Suppressor macrophage treated with lipopolysaccharide for 4 hours (primary cell): ENCODE results near the gene PLEKHG3.

Experiments used
- DNase-seq: peaks from one replicate; pipeline ENCODE4 v3.0.0-alpha.2; 2020

PLEKHG3 gene

DNA sequence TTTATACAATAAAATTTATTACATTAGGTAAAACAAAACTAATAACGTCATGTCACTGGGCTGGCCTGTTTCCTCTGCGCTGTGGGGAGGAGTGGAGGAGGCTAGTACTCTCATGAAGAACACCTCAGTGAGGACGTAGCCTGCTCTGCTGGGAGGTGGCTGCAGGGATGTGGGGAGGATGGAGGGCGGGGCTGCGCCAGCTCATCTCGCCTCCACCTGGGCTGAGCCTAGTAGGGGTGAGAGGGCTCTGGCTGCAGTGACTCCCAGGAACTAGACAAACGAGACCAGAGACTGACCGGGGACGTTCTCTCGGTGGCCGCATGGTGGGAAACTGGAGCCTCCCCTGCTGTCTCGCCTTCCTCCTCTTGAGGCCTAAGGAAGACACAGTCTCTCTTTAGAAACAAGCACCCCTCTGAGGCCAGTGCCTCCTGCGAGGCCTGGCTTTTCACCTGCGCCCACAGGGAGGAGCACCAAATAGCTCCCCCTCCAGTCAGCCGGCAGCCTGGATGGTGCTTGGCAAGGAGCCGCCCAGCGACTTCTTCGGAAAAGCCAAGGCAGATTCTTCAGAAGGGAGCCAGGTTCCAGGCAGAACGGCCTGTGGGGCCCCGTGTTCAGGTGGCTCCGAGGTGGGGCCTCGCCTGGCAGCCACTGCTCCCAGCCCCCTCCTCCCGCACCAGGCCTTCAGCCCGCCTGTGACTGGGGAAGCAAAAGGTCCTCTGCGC is 62.4 kb downstream of the PLEKHG3 start:
- DNase-seq, result no peak

DNA sequence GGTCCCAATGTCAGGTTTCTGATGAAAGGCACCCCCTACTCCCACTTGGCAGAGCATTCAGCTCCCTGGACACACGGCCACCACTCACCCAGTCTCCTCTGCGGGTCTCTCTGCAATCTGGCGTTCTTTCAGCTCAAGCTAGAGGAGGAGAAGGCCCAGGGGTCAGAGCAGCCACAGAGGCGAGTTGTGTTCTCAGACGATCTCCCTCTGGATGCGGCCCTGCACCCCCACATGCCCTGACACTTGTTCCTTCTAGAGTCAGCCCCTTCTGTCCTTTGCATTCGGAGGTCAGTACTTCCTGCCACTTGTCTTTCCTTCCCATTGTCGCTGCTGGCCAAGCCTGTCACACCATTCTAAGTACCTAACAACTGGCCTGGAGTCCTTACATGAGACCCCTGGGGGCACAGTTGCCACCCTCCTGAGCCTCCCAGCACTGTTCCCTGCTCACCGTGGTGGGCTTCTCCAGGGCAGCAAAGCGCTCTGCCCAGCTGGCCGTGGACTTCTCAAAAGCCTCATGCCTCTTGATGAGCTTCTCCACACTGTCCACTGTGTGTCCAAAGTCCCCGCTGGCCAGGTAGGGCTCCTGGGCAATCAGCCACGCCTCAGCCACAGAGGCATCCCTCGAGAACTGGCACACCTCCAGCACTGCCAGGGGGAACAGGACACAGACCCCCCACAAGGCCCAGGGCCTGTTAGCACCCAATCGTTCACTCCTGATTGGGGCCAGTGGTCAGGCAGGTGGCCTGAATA is 63.2 kb downstream of the PLEKHG3 start:
- DNase-seq, result no peak

DNA sequence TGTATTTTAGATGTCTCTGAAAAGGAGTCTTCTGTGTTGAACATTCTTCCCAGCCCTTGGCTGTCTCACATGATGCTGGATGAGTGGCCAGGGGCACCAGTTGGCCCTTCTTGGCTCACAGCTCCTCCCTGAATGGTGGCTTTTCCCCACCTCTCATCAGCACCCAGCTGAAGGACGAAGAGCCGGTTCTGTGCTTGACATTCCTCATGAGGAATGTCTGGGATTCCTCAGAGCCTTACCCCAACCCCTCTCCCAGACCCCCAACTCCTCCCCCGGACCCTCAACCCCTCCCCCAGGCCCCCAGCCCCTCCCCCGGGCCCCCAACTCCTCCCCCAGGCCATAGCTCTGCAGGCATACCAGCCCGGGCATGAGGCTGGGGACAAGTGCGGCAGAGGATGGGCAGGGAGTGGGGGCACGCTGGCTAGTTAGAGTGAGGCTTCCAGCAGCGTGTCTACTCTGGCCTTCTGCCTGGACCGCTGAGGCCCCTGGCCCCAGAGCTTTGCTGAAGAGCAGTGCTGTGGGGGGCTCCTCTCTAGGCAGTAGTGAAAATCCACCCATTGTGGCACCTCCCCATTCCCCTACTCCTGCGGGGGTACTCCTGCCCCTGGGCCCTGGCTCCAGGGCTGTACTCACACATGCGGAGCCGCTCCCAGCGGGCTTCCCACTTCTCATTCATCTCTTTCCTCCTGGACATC is 64.3 kb downstream of the PLEKHG3 start:
- DNase-seq, result no peak

DNA sequence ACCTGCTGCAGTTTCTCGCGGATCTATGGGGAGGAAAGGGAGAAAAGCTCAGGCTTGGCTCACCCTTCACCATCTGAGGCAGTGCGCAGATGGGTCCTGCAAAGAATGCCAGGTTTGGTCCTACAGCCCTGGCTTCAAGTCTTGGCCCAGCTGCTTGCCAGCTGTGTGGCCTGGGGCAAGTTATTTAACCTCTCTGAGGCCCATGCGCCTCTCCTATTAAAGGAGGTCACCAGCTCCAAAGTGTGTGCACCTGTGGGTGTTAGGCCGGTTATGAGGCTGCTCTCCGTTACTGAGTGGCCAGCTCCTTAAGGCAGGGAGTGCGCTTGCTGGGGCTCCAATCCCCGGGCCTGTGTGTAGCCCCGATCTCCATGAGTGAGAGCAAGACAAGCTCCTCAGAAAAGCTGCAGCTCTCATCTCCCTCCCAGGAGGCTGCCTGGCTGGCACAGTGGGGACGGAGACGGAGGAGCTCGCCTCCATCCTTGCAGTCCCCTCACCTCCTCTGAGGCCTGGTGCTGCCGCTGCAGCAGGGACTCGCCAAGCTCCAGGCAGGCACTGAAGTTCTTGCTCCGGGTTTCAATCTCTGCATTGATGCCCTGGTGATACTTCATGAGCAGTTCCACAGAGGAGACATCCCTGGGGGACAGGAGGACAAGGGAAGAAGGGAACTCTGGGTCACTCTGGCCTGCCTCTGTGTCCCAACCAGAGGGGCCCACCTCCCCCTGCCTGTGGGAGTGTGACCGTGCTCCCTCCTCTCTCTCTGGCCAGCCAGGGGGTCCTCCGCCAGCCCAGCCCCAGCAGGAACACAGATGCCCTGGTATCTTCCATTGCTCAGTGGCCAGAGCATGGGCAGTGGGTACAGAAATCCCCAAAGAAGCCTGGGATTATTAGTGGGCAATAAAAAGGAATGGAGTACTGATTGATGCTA is 65.1 kb downstream of the PLEKHG3 start:
- DNase-seq, result no peak

DNA sequence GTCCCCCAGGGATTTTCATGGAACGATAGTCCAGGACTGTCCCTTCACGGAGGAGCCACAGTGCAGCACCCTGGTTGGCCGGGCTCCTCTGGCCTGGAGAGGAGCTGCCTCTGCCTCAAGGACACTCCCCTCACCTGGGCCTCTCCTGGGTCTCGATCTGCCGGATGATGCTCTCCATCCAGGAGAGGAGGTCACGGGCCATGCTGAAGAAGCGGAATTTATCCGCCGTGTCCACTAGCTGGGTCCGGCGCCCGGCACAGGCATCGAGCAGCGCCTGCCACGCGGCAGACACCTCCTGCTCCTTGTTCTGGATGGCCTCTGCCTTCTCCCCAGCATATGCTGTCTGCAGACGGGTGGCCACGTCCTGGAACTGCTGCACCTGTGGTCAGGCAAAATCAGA is 66.5 kb downstream of the PLEKHG3 start:
- DNase-seq, result no peak

DNA sequence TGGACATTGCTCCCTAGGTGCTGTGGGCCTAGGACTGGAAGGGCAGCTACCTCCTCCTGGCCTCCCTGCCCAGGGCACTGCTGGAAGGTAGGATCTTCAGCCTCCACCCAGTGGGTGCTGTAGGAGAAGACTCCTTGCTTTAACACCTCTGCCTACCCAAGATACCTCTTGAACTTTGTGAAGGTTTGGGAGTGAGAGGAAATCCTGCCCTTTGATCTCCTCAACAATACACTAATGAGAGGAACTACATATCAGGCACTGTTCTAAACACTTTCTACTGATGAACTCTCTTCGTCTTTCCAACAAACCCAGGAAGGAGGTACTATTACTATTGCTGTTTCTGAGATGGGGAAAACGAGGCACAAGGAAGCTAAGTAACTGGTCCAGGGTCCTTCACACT is 66.9 kb downstream of the PLEKHG3 start:
- no peak for DNase-seq

DNA sequence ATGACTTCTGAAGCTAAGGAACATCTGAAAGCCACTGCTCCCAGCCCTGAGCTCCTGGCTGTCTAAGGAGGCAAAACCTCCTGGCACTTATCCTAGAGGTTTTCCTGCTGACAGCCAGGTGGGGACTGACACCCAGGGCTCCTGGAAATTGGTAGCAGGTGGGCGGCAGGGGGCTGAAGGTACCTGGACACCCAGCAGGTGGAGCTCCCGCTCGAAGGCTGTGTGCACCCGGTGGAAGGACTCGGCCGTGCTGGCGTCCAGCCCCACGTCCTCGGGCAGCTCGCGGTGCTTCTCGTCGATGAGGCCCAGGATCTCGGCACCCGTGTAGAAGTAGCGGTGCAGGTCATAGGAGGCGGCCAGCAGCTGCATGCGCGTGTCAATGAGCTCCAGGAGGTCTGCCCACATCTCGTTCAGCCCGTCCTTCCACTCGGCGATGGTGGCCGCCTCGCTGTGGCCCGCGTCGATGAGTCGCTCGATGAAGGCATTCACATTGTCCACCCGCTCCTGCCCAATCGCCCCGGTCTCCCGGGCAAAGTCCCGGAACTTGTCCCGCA is 68.2 kb downstream of the PLEKHG3 start:
- no peak for DNase-seq

DNA sequence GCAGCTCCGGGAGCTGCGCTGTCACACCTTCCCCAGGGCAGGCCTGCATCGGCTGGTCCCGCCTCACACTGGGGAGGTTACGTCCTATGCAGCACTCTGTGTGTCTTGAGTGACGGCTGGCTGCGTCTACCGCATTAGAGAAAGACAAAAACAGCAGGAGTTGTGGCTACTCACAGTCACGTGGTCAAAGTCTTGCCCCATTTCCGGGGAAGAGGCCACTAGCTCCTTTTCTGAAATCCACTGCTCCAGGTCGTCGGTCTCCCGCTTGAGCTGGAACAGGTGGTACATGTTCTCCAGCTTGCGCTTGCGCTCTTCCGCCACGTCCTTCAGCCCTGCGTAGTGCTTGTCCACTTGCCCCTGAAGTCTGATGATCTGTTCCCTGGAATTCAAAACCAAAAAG is 68.8 kb downstream of the PLEKHG3 start:
- DNase-seq, result no peak

DNA sequence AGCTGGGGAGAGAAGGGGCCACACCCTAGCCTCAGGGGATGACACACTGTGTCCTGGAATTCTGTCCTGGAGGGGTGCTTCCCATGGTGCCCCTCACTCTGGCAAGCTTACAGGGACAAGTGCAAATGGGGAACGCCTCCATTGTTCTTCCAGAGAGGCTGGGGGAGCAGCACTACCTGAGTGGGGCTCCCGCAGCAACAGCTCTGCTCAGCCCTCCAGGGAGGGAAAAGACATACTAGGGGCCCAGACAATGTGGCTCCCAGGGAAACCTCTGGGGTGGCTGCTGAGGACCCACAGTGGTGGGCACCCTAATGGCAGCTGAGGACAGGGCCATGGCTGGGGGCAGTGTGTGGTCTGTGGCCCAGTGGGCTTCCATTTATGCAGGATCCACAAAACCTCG is 69.4 kb downstream of the PLEKHG3 start:
- DNase-seq, result no peak

DNA sequence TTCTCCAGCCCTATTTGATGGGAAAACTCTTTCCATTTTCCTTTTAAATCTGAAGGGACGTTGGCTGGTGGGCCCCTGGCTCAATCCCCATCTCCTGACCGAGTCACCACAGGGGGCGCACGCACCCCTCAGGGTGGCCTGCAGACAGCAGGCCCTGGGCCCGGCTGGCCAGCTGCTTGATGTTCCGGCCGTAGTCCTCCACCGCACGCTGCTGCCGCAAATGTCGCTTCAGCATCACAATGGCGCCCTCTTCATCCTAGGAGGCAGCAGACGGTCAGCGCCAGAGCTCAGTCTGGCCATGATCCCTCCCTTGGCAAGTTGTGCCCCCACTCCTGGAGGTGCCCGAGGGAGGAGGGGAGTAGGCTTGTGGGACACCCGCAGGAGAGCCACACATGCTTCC is 70.0 kb downstream of the PLEKHG3 start:
- no peak for DNase-seq

DNA sequence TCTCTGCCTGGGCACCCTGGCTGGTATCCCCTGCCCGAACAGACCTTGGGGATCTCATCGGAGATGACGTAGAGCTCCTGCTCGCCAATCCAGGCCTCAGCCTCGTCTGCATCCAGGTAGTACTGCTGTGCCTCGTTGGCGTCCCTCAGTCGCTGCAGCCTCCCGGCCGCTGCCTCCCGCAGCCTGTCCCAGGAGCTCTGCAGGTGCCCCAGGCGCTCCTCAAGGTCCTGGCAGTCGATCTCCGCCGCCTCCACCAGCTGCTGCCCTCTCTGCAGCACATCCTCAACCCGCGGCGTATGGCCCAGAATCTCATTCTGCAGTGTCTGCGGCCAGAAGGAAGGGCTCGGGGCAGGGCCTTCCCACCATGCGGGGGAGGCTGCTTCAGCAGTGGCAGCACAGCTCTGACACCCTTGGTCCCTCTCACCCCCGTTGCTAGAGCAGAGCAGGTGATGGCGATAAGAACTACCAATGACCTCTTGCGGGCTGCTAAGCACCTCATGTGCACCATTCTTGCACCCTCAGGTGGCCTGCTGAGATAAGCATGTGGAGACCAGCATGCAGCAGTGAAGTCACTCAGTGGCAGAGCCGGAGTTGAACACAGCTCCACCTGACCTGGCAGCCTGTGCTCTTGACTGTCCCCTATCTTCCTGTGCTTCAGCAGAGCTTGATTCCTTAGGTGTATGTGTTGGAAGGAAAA is 71.0 kb downstream of the PLEKHG3 start:
- no peak for DNase-seq

DNA sequence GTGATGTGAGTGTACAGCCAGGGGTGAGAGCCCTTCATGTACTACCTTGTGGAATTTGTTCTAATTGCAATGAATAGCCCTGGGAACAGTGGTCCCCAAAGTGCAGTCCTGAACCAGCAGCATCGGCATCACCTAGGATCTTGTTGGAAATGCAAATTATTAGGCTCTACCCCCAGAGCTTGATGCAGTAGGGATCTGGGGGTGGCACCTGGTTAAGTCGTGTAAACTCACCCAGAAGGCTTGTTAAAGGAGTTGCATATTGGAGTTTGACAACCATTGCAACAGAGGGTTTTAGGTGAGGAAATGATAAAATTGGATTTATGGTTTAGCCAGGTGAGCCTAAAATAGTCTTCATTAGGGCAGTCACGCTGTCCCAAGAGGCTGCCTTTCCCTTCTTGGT is 73.2 kb downstream of the PLEKHG3 start:
- no peak for DNase-seq

DNA sequence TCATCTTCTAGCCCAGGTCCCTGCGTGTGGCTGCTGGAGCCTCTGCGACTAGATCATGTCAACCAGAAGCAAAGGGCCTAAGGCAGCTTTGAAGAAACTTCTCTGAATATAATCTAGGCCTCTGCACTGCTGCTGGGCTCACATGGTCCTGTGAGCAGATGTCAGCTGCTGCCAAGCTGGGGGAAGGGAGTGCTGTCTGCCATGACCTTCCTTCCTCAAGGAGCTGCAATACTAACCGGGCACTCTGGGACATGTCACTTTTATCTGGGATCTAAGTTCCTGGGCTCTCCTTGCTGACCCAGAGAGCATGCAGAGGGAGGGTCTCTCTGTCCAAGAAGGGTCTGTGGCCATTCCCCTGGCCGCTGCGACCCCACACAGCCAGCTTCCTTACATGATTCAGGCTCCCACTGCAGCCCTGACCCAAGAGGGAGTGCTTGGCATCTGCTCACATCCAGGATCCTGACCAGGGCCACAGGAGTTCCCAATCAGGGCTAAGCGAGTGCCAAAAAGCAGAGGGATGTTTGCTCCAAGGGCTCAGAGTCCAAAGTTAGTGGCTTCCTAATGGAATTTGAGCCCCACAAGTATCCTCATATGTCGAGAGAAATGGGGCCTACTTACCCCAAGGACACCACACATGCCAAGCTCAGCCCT is 74.0 kb downstream of the PLEKHG3 start:
- DNase-seq, result no peak

DNA sequence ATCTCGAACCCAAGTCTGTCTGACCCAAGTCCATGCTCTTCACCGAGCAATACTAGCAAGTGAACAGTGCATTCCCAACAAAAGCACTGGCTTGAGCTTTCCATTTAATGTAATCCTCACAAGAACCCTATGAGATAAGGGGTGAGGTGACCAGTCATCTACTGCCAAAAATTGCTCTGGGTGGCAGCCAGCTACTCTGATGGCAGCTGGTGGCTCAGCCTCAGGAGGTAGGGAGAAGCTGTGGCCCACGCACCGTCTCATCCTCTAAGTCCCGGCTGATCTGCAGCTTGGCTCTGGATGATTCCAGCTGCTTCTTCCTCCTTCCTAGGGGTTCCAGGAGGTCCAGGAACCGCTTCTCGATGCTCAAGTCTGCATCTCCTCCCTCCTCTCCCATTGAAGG is 75.2 kb downstream of the PLEKHG3 start:
- DNase-seq, result no peak

DNA sequence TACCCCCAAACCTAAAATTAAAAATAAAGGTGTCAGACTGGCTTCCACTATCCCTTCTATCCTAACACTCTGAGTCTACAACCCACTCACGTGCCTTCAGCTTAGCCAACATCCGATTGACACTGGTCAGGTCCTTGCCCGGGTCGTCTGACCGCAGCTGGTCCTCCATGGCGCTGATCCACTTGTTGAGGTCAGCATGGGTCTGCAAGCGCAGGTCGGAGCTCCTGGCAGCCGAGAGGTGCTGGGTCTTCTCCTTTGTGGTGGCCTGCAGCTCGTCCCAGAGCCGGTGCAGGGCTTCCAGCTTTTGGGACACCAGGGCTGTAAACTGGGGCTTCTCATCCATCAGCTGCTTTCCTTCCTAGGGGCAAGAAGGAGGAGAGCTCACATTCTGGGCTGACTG is 78.0 kb downstream of the PLEKHG3 start:
- DNase-seq, result no peak

DNA sequence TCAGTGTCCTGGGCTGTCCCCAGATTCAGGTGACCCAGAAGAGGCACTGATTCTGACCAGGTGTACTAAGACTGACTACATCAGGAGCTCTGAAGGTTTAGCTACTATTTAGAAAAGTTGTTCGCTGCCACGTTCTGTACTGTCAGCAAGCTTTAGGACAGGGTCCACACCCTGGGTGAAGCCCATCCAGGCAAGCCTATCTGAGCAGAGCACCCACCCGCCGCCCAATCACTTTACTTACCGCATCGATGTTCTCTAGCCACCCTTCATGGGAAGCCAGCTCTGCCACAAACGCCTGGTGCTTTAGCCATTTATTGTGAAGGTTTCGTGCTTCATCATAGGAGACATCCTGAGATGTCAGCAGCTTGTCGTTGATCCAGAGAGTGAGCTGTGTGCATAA is 79.8 kb downstream of the PLEKHG3 start:
- DNase-seq, result no peak

DNA sequence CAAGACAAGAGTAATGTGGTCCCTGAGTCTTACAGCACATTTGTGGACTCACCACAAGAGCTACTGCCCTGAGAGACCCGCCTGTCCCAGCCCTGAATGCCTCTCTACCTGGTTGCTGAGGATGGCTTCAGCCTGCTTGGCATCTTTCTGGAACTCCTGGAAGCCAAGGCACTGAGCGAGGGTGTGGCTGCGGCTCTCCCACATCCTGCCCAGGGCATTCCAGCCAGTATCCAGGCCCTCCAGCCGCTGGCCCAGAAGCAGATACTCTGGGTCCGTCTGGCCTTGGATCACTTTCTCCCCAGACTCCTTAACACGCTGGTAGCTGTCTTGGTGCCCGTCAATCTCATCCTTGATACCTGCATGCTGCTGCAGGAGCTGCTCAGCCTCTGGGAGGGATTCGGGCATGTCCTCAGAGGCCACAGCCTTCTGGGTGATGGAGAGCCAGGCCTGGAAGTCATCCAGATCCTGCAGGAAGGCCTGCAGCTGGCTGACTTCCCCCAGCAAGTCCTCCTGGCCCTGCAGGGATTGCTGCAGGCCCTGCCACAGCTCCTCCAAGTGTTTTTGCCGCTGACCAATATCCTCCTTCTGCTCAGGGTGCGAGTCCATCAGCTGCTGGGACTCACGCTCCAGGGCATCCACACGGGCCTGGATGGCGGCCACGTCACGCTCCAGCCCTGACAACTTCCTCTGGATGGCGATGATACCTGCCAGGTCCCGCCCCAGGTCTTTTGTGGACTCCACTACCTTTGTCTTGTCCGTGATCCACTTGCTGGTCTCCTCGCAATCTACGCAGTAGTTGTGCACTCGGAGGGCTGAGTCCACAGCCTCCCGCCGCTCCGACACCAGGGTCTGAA is 82.3 kb downstream of the PLEKHG3 start:
- no peak for DNase-seq

DNA sequence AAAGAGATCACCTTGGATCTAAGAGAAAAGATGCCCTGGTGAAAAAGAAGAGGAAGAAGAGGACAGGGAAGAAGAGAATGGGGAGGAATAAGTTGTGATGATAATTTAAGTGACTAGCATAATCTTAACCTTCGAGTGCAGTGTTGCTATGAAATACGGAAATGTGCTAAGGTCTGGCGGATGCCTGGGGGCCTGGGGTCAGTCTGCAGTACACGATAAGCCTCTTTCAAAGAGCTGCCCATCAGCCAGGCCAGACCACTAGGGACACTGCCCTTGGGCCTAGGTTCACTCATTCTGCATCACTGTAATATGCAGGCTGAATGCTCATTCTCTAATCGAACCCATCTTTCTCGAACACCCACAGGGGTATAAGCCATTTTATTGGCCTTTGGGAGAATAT is 83.4 kb downstream of the PLEKHG3 start:
- DNase-seq, result no peak

DNA sequence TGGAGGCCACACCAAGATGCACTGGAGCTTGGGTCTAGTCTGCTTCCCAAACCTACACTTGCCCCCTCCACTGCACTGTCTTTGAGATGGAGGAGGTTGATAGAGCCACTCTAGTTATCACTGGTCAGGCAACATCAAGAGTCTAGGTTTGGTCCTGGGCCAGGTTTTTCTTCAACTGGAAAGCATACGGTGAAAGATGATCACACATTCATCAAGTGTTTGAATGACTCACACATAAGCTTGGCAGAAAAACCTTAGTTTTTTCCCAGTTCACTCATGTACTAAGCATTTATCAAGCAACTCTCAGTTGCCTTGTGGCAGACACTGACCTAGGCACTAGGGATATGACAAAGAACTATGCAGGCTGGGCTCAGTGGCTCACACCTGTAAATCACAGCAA is 84.5 kb downstream of the PLEKHG3 start:
- no peak for DNase-seq

DNA sequence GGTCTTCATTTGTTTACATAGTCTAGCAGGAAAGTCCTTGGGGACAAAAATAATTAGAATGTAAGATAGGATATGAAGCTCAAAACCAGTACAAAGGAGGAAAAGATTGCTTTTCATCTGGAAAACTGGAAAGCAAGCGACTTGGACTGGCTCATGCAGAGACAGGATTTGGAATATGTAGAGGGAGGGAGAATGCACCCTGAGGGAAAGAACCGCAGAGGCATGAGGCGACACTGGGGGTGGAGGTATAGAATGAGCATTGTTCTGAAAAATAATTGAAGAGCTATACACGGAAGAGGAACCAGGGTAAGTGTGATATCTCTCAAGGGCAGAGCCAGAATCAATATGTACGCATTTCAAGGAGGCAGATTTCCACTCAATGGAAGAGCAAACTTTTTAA is 85.5 kb downstream of the PLEKHG3 start:
- no peak for DNase-seq

DNA sequence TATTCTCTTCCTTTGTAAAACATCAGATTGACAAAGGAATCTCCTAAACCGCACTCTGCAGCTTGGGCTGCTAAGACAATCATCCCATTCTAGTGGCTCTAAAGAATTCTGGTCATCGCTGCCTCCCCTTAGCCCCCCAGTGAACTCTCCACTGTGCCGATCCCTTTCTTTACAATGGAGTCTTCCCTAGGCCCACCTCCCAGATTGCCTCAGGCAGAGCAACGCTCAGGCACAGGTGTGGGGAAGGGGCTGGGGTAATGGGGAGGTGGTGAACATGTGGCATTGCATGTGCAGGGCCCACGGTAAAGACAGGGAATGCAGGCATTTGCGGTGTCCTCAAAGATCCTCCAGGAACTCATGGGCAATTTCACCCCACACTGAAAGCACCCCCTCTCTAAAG is 86.3 kb downstream of the PLEKHG3 start:
- no peak for DNase-seq
